ENCODE measurements around the gene DNAJB4. TPM values are rescaled to one million over a fixed set of nuclear protein-coding genes. Genes with fewer than 3 reads are reported as not detected.

Gene DNAJB4
- total RNA-seq, result 1 to 10 TPM; 7.0 to 8.4 TPM

DNA sequence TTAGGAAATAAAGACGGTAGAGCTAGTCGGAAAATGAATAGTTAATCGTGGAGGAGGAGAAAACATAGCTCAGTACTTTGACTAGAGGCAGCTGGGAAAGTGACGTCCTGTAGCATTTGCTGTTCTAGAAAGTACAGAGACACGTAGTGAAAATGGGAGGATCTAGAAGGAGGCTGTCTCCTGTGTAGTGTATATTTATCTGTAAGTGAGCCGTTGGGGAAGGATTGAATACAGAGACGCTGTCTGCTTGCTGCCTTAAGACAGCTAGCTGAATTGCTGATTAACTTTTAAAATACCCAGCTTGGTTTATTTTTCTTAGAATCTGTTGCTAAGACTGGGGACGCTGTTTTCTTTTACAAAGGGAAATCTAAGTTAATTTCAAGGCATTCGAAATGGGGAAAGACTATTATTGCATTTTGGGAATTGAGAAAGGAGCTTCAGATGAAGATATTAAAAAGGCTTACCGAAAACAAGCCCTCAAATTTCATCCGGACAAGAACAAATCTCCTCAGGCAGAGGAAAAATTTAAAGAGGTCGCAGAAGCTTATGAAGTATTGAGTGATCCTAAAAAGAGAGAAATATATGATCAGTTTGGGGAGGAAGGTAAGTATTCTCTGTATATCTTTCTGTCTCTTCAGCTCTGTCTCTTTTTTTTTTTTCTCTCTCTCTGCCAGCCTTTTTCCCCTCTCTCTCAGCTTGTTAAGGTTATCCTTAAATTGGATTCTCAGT lies at the start of gene DNAJB4:
TSS of gene DNAJB4 (plus strand) at position 221 of the 729 bp plus-strand sequence. CDS start at position 393, 172 bp downstream.
- peak; percentile 60 for DNase-seq
- Mint-ChIP-seq H3K27me3 (peaks cover 4% of the 10 kb centered on the region), H3K9me3 (peaks cover 2% of the 10 kb centered on the region), H3K4me3 (peak within 1 kb of the TSS; percentile 88), H3K4me1 (peaks cover 38% of the 10 kb centered on the region), H3K27ac (peak within 1 kb of the TSS; percentile 100), H3K36me3 (peaks cover 3% of the 10 kb centered on the region)

DNA sequence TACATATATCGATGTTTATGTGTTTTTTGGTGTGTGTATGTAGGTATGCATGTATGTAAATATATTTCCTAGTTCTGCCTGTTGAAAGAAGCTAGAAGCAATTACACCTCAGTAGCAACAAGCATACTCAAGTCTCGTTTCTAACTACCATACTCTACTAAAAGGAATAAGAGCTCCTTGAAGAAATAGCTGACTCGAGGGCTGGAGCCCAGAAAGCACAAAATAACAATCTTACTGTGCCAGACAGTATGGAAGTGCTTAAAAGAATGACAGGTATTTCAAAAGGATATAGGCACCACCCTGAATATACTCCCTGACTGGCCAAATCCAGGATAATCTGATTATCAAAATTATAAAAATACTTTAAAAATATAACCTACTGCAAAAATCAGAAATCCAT lies 49.0 kb upstream of the DNAJB4 start:
- no peak for DNase-seq
- Mint-ChIP-seq H3K4me1 (peaks cover 37% of the 10 kb centered on the region), H3K4me3 (no peak overlapping the region), H3K9me3 (no peaks in the 10 kb centered on the region), H3K36me3 (peaks cover 46% of the 10 kb centered on the region), H3K27ac (no peak overlapping the region), H3K27me3 (no peaks in the 10 kb centered on the region)

DNA sequence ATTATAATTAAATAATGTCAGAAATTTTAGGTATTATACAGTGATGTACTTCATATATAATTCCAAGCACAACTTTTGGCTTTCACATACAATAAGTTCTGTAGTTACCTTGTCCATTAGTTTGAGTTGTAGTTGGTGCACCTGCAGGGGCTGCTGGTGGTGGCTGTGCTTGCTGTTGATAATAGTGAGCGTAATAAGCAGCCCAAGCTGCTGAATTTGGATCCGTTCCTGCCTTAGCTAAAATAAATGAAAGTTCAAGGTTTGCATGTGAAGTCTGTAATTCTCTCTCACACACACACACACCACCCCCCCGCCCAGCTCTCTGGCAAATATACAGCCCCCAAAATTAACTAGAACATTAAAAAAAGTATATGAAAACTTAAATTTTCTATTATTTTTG lies 48.3 kb upstream of the DNAJB4 start:
- Mint-ChIP-seq H3K9me3 (no peaks in the 10 kb centered on the region), H3K27me3 (no peaks in the 10 kb centered on the region), H3K4me3 (no peak overlapping the region), H3K36me3 (peaks cover 49% of the 10 kb centered on the region), H3K27ac (no peak overlapping the region), H3K4me1 (peaks cover 37% of the 10 kb centered on the region)
- no peak for DNase-seq

DNA sequence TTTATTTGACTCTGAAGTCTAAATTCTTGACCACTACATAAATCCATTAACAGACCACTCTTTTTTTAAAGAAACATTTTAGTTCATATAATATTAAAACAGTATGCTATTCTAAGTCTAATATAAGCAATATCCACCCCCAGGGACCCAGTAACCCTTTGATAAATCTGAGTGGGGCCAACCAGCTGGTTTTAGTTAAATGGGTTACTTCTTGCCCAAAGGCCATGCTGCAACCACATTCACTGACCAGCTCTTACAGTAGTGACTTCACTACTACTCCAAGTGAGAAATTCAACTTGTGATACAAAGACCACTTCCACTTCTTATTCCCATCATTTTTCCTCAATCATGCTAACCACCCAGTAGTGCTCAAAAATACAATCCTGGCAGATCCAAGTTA lies 46.3 kb upstream of the DNAJB4 start:
- peaks cover 41% of the 10 kb centered on the region for H3K4me1 Mint-ChIP-seq
- H3K36me3 Mint-ChIP-seq, result peaks cover 49% of the 10 kb centered on the region
- no peak overlapping the region for H3K4me3 Mint-ChIP-seq
- H3K9me3 Mint-ChIP-seq, result no peaks in the 10 kb centered on the region
- H3K27me3 Mint-ChIP-seq, result no peaks in the 10 kb centered on the region
- DNase-seq, result no peak
- peak overlapping the region; percentile 34 for H3K27ac Mint-ChIP-seq

DNA sequence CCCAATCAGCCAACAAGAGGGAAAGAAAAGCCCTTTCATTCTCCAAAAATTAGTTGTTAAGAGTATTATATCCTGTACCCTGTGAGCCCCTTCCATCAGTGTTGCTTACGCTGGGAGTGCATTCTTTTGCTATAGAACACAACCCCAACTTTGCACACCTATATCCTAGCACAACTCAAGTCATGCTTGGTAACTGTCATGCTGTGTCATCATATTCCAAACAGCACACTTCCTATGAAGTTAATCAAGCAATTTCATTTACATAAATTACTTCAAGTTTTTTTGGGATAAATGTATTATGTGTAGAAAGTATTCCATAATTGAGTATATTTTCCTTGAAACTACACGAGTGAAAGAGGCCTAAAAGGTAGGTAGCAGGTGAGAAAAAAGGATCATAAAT lies 45.9 kb upstream of the DNAJB4 start:
- Mint-ChIP-seq H3K27me3 (no peaks in the 10 kb centered on the region), H3K27ac (peak overlapping the region; percentile 34), H3K4me3 (no peak overlapping the region), H3K36me3 (peaks cover 46% of the 10 kb centered on the region), H3K4me1 (peaks cover 42% of the 10 kb centered on the region), H3K9me3 (no peaks in the 10 kb centered on the region)
- DNase-seq, result no peak

DNA sequence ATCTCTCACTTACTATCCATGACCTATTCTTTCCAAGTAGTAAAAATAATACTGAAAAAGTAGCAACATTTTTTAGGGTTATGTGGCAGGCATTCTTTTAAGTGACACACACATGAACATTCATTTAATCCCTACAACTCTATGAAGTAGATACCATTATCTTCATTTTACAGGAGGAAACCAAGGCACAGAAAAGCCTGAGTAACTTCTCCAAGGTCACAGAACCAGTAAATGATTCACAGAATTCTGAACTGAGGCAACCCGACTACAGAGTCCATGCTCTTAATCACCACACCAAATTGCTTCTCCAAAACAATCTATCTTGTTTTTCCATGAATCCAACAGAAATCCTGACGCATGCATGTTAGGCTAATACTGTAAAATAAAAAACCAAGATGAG lies 43.3 kb upstream of the DNAJB4 start:
- H3K4me1 Mint-ChIP-seq, result peaks cover 47% of the 10 kb centered on the region
- no peaks in the 10 kb centered on the region for H3K9me3 Mint-ChIP-seq
- H3K4me3 Mint-ChIP-seq, result no peak overlapping the region
- H3K36me3 Mint-ChIP-seq, result peaks cover 48% of the 10 kb centered on the region
- no peak for DNase-seq
- peak overlapping the region; percentile 51 for H3K27ac Mint-ChIP-seq
- no peaks in the 10 kb centered on the region for H3K27me3 Mint-ChIP-seq

DNA sequence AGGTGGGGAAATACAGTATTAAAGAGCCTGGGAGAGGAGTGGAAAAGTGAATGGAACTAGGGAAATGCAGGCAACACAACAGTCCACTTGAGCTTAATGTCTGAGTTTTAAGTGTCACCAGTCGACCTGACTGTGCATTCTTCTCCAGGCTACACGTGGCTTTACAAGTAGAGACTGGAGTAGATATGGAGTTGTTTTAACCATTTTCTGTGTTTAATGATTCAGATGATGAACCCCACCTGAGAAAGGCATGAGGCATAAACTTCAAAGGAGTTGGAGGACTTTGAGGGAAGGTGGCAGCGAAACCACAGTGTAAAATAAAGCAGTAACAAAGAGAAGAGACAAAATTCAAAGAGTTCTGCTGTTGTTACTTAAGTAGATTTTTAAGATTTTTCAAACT lies 38.4 kb upstream of the DNAJB4 start:
- Mint-ChIP-seq H3K9me3 (no peaks in the 10 kb centered on the region), H3K4me3 (no peak overlapping the region), H3K27me3 (no peaks in the 10 kb centered on the region), H3K4me1 (peaks cover 58% of the 10 kb centered on the region), H3K27ac (peak overlapping the region; percentile 81), H3K36me3 (peaks cover 48% of the 10 kb centered on the region)
- DNase-seq, result no peak

DNA sequence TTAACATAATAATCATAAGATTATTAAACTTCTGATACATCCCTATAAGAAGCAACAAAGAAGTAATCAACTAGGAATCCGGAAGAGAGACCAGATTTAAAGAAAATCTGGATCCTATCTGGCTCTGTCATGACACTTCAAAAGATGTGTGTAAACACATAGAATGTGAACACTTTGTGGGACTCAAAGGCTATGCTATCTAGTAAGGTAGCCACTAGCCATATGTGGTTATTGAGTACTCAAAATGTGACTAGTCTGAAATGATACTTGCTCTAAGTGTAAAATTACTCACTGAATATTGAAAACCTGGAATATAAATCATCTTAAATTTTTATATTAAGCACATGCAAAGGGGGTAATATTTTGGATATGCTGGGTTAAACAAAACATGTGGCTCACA lies 34.5 kb upstream of the DNAJB4 start:
- DNase-seq, result no peak
- Mint-ChIP-seq H3K27me3 (no peaks in the 10 kb centered on the region), H3K4me3 (no peak overlapping the region), H3K36me3 (peaks cover 64% of the 10 kb centered on the region), H3K27ac (no peak overlapping the region), H3K4me1 (peaks cover 62% of the 10 kb centered on the region), H3K9me3 (peaks cover 2% of the 10 kb centered on the region)

DNA sequence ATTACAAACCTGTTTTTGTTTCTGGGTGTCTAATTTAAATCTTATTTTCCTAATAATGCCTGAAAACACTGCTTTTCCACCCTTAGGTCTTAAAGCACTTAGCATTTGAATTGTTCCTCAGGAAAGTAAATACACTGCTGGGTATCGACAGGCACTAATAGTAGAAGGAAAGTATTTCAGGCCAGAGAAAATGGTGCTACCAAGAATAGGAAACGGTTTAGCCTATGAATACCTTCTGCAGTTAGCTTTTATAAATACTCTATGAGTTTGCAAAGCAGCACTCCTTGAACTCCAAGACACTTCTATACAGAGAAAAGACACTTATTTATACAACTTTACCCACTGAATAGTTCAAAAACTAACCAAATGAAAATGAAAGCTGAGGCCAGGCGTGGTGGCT lies 32.7 kb upstream of the DNAJB4 start:
- no peaks in the 10 kb centered on the region for H3K27me3 Mint-ChIP-seq
- H3K9me3 Mint-ChIP-seq, result peaks cover 2% of the 10 kb centered on the region
- peak overlapping the region; percentile 45 for H3K27ac Mint-ChIP-seq
- H3K4me1 Mint-ChIP-seq, result peaks cover 62% of the 10 kb centered on the region
- peak overlapping the region; percentile 48 for H3K4me3 Mint-ChIP-seq
- DNase-seq, result no peak
- peaks cover 63% of the 10 kb centered on the region for H3K36me3 Mint-ChIP-seq

DNA sequence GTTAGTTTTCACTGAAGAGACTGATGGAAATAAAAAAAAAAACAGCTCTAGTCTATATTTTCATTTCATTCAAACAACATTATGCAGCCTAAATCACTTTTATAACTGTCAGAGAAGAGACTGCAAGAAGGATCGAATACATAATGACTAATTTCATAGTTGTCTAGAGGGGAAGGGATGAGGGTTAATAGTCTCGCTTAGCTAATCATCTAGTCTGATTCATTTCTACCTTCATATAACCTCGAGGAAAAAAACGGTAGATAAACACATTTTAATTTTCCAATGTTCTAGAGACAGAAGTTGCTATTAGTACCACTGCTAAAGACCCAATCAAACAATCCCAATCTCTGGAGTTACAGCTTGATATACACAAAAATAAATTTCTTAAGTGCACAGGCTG lies 29.4 kb upstream of the DNAJB4 start:
- DNase-seq, result no peak
- Mint-ChIP-seq H3K4me3 (no peak overlapping the region), H3K4me1 (peaks cover 49% of the 10 kb centered on the region)

DNA sequence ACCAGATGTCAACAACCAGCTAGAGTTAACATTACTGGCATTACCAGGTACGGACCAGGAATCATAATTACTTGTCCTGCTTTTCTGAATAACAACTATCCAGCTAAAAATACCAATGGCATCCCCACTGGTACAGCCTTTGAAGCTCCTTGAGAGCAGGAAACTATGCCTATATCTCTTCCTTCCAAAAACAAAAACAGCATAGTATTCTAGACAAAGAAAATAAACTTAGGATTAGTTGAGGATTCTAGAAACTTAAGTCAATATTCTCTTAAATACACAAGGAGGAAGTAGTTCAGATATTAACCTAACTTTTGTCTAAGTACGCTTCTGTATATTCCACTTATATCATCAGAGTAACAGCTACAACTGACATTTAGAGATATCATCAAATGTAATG lies 28.8 kb upstream of the DNAJB4 start:
- no peaks in the 10 kb centered on the region for H3K27me3 Mint-ChIP-seq
- no peak overlapping the region for H3K4me3 Mint-ChIP-seq
- peaks cover 53% of the 10 kb centered on the region for H3K36me3 Mint-ChIP-seq
- peak overlapping the region; percentile 80 for H3K27ac Mint-ChIP-seq
- DNase-seq, result no peak
- peaks cover 48% of the 10 kb centered on the region for H3K4me1 Mint-ChIP-seq
- H3K9me3 Mint-ChIP-seq, result peaks cover 2% of the 10 kb centered on the region

More for the DNA sequence above, 29.4 kb upstream of the DNAJB4 start:
- Mint-ChIP-seq H3K27ac (peak overlapping the region; percentile 80), H3K36me3 (peaks cover 51% of the 10 kb centered on the region), H3K9me3 (peaks cover 2% of the 10 kb centered on the region), H3K27me3 (no peaks in the 10 kb centered on the region)

DNA sequence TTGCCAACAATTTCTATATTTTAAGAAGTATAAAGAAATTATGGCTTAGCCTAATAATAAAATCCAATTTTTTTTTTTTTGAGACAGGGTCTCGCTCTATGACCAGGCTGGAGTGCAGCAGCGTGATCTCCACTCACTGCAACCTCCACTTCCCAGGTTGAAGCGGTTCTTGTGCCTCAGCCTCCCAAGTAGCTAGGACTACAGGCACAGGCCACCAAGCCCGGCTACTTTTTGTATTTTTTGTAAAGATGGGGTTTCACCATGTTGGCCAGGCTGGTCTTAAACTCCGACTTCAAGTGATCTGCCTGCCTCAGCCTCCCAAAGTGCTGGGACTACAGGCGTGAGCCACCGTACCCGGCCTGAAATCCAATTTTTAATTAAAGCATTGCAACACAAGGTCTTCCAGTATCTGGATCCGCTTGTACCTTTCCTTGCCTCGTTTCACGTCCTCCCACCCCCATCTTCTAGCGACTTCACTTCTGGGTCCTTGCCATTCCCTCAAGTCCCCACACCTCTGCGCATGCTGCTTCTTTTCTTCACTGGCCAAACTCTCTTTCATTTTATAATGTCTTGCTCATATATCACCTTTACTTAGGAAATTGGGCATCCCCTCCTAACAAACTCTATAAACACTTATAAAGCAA lies 28.2 kb upstream of the DNAJB4 start:
- Mint-ChIP-seq H3K4me3 (no peak overlapping the region), H3K4me1 (peaks cover 43% of the 10 kb centered on the region), H3K36me3 (peaks cover 49% of the 10 kb centered on the region), H3K9me3 (peaks cover 2% of the 10 kb centered on the region), H3K27ac (no peak overlapping the region), H3K27me3 (no peaks in the 10 kb centered on the region)
- no peak for DNase-seq

DNA sequence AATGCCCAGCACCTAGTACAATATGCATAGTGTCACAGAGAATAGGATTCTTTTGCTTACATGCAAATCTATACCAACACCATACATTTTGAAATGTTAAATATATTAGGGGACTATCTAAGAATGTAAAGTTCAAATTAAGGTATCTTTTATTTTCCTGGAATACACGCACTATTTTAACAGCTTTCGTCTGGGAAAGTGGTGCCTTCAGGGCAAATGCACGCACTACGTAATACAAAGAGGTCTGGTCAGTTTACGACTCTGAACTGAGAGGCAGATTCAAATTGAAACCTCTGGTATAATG lies 26.8 kb upstream of the DNAJB4 start:
- no peak overlapping the region for H3K4me3 Mint-ChIP-seq
- H3K27me3 Mint-ChIP-seq, result no peaks in the 10 kb centered on the region
- no peak overlapping the region for H3K27ac Mint-ChIP-seq
- peaks cover 41% of the 10 kb centered on the region for H3K36me3 Mint-ChIP-seq
- H3K9me3 Mint-ChIP-seq, result peaks cover 2% of the 10 kb centered on the region
- no peak for DNase-seq
- peaks cover 34% of the 10 kb centered on the region for H3K4me1 Mint-ChIP-seq

DNA sequence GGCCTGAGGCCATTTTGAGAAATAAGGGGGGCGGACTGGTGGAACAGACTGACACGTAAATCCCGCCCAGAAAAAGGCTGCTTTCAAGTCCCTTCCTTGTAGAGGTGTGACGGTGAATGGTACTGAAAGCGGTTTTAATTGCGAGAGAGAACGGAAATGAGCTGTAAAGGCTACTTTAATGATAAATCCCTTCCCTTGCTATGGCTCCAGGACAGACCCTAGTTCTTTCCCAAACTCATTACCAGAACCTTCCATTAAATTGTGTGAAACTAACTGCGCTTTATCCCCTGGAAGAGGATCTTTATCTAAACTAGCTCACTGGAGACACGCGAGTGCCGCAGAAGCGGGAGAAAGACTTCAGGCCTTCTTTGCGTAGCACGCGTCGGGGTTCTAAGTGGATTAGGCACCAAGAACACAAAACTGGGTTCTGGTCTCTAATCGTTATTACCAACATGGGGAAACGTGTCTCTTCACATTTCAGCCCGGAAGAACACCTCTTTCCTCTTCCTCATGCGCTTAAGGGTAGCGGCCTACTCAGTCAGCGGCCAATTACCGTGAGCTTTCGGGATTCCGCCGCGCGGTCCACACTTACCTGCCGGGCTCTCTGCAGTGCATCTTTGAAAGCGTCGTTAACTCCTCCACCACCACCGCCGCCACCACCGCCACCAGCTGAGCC lies 26.3 kb upstream of the DNAJB4 start:
- peaks cover 2% of the 10 kb centered on the region for H3K9me3 Mint-ChIP-seq
- peak; percentile 80 for DNase-seq
- peaks cover 38% of the 10 kb centered on the region for H3K36me3 Mint-ChIP-seq
- H3K27me3 Mint-ChIP-seq, result no peaks in the 10 kb centered on the region
- H3K4me1 Mint-ChIP-seq, result peaks cover 33% of the 10 kb centered on the region
- H3K4me3 Mint-ChIP-seq, result no peak overlapping the region
- no peak overlapping the region for H3K27ac Mint-ChIP-seq

DNA sequence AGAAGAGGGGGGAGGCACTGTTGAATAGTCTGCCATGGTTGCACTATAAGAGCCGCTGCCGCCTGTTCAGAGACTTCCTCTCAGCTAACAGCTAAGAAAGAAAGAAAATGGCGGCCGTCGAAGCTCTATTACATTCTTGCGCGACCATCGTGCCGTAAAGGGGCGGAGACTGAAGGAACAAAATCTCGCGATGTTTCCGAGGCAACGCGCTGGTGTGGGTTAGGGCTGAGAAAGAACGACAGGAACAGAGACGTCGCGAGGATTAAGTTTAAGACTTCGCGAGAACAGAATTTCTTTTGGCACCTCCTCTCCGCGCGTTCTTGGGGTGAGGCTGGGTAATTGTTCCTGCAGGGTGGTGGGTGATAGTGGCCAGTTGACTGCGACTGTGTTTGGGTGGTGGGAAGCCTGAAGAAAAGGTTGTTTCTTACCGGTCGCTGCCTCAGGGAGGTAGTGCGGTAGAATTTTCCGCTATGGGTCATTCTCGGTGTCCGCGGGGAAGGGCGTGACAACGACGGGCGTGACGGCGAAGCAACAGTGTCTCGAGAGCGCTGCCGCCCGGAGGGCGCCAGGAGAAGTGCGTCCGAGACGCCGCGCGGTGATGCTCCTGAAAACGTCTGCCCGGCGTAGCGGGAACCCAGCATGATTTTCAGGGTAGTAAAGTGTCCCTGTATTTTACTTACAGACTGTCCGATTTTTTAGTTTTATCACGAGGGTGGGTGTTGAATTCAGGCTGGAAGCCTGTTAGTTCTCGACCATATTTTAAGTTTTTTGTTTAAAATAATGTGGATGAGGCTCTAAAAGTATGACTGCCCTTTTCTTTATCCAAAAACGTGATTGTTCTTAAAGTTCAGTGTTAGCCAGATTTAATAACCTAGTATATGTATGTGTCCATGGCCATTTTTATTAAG lies 25.5 kb upstream of the DNAJB4 start, which contains the start of gene FUBP1:
TSS of gene FUBP1 (minus strand) at position 104 of the 908 bp plus-strand sequence. CDS start at position 36, 68 bp downstream.
- Mint-ChIP-seq H3K4me1 (peaks cover 34% of the 10 kb centered on the region), H3K27me3 (no peaks in the 10 kb centered on the region), H3K36me3 (peaks cover 37% of the 10 kb centered on the region), H3K4me3 (no peak within 1 kb of the TSS), H3K27ac (no peak within 1 kb of the TSS), H3K9me3 (no peaks in the 10 kb centered on the region)
- peak; percentile 92 for DNase-seq

All from activated naive CD8-positive, alpha-beta T cell treated with anti-CD3 and anti-CD28 coated beads for 36 hours (primary cell).